HCT116 (cell line): ENCODE data around the gene BOD1L1. TPM values are rescaled to one million over a fixed set of nuclear protein-coding genes. Genes with fewer than 3 reads are reported as not detected.

Experiments
- ATAC-seq: fragments of 200-7000 bp; cut with Tn5 transposase; 2 replicates; pipeline ENCODE4 v1.9.1; 2020; ENCODE audit warnings: mild to moderate bottlenecking, moderate library complexity
- BruUV-seq: library from RNA; stranded (reverse); fragments of 400-500 nt; replicated peaks from 2 replicates; lab custom pipeline; 2021; lab: Mats Ljungman, UMichigan
- CTCF ChIA-PET: fragments of 300-600 bp; sonication (Branson Sonifier 250); formaldehyde crosslinking; loops from one replicate; lab custom pipeline; 2021; ENCODE audit warnings: antibody characterized with exemption; lab: Charles Lee
- POLR2A ChIA-PET: fragments of 300-600, 350-600 bp; sonication (Branson Sonifier 250); formaldehyde crosslinking; loops from one replicate; lab custom pipeline; 2021; ENCODE audit warnings: antibody characterized with exemption; lab: Charles Lee
- RAD21 ChIA-PET, 2 experiments: fragments of 300-600 bp; sonication (Branson Sonifier 250); formaldehyde crosslinking; loops; one replicate each; lab custom pipeline; 2023; ENCODE audit warnings: low total read pairs in 2 of 2; ENCODE audit not compliant: uncharacterized antibody in 2 of 2, unreplicated experiment in 2 of 2, low non-redundant PET in 1 of 2; lab: Charles Lee
- DNase-seq: peaks from one replicate; pipeline ENCODE4 v3.0.0-alpha.2; 2010; ENCODE audit warnings: low read depth, low spot score
- H2AFZ ChIP-seq: fragments of 200-600 bp; shearing (Covaris generic), sonication (generic); 2 replicates; pipeline ENCODE4 v1.6.1; 2017; ENCODE audit warnings: low read depth, mixed run types, mixed read lengths, antibody characterized with exemption, low read length; ENCODE audit not compliant: poor library complexity, severe bottlenecking
- H3K27ac ChIP-seq: 2 replicates; pipeline ENCODE4 v1.5.1; 2012; ENCODE audit warnings: low read depth, low read length
- H3K27me3 ChIP-seq: fragments of 200-600 bp; sonication (generic); 2 replicates; pipeline ENCODE4 v1.6.1; 2016; ENCODE audit warnings: mixed run types, low read length, mixed read lengths; ENCODE audit not compliant: insufficient read depth
- H3K36me3 ChIP-seq, 2 experiments: fragments of 200-500 bp in 1 of 2; fragments of 200-600 bp in 1 of 2; sonication (Bioruptor generic) in 1 of 2; sonication (generic) in 1 of 2; 2 replicates each; pipeline versions ENCODE4 v1.5.1 to v1.6.1; 2014 to 2016; ENCODE audit warnings: low read length in 2 of 2, inconsistent platforms in 1 of 2, mixed read lengths in 1 of 2, mixed run types in 1 of 2; ENCODE audit not compliant: insufficient read depth in 2 of 2, control insufficient read depth in 1 of 2
- H3K4me1 ChIP-seq, 2 experiments: fragments of 200-600 bp in 1 of 2; sonication (generic) in 1 of 2; 2 replicates each; pipeline versions ENCODE4 v1.5.1 to v1.6.1; 2012 to 2017; ENCODE audit warnings: low read length in 2 of 2, inconsistent platforms in 1 of 2, mild to moderate bottlenecking in 1 of 2, mixed read lengths in 1 of 2, mixed run types in 1 of 2, moderate library complexity in 1 of 2; ENCODE audit not compliant: insufficient read depth in 2 of 2, control insufficient read depth in 1 of 2
- H3K4me2 ChIP-seq: fragments of 200-600 bp; sonication (generic); 2 replicates; pipeline ENCODE4 v1.6.1; 2017; ENCODE audit warnings: mixed run types, low read length, mixed read lengths
- H3K4me3 ChIP-seq, 2 experiments: fragments of 200-600 bp in 1 of 2; sonication (generic) in 1 of 2; replicated peaks in 1 of 2; 2 replicates each; pipeline ENCODE4 v1.5.1; 2011 to 2016; ENCODE audit warnings: low read length in 2 of 2, control low read depth in 1 of 2, low read depth in 1 of 2, mild to moderate bottlenecking in 1 of 2, mixed read lengths in 1 of 2, mixed run types in 1 of 2
- H3K79me2 ChIP-seq: fragments of 200-600 bp; sonication (generic); 2 replicates; pipeline ENCODE4 v1.6.1; 2017; ENCODE audit warnings: mild to moderate bottlenecking, mixed run types, low read length, moderate library complexity, mixed read lengths; ENCODE audit not compliant: insufficient read depth
- H3K9ac ChIP-seq: fragments of 200-600 bp; sonication (generic); 2 replicates; pipeline ENCODE4 v1.6.1; 2016; ENCODE audit warnings: low read length, mixed read lengths
- H3K9me2 ChIP-seq: fragments of 200-600 bp; sonication (generic), shearing (Covaris generic); 2 replicates; pipeline ENCODE4 v1.6.1; 2017; ENCODE audit warnings: mixed run types, mild to moderate bottlenecking, moderate library complexity; ENCODE audit not compliant: insufficient read depth
- H3K9me3 ChIP-seq, 2 experiments: fragments of 200-500 bp in 1 of 2; fragments of 200-600 bp in 1 of 2; sonication (Bioruptor generic) in 1 of 2; sonication (generic) in 1 of 2; 2 replicates each; pipeline ENCODE4 v1.6.1; 2014 to 2017; ENCODE audit warnings: low read length in 2 of 2, mixed read lengths in 2 of 2, inconsistent platforms in 1 of 2, low read depth in 1 of 2, mild to moderate bottlenecking in 1 of 2, mixed run types in 1 of 2, moderate library complexity in 1 of 2; ENCODE audit not compliant: control insufficient read depth in 1 of 2, insufficient read depth in 1 of 2
- H4K20me1 ChIP-seq: fragments of 200-600 bp; sonication (generic), shearing (Covaris generic); 2 replicates; pipeline ENCODE4 v1.6.1; 2017; ENCODE audit warnings: mixed run types, mild to moderate bottlenecking, moderate library complexity; ENCODE audit not compliant: insufficient read depth
- CEBPB ChIP-seq: IDR thresholded peaks from 2 replicates; pipeline ENCODE4 v1.6.1; 2012; ENCODE audit warnings: low read depth
- CTCF ChIP-seq, 3 experiments: fragments of 200-600 bp in 1 of 3; sonication (generic) in 1 of 3; IDR thresholded peaks in 2 of 3; conservative IDR thresholded peaks in 1 of 3; 2 replicates each; pipeline ENCODE4 v1.5.1; 2012 to 2017; ENCODE audit warnings: low read depth in 2 of 3, low read length in 2 of 3, antibody characterized with exemption in 1 of 3, borderline replicate concordance in 1 of 3, control low read depth in 1 of 3, mild to moderate bottlenecking in 1 of 3, mixed read lengths in 1 of 3, mixed run types in 1 of 3, moderate library complexity in 1 of 3; ENCODE audit not compliant: insufficient read depth in 1 of 3
- ELF1 ChIP-seq: IDR thresholded peaks from 2 replicates; pipeline ENCODE4 v1.6.1; 2012; ENCODE audit warnings: low read depth, borderline replicate concordance
- EZH2phosphoT487 ChIP-seq: fragments of 200-600 bp; IDR thresholded peaks from 2 replicates; pipeline ENCODE4 v1.6.1; 2018; ENCODE audit warnings: antibody characterized with exemption, borderline replicate concordance
- RAD21 ChIP-seq: IDR thresholded peaks from 2 replicates; pipeline ENCODE4 v1.6.1; 2012; ENCODE audit warnings: low read depth, mild to moderate bottlenecking
- TCF7L2 ChIP-seq: IDR thresholded peaks from 2 replicates; pipeline ENCODE4 v1.7.0; 2011; ENCODE audit warnings: borderline replicate concordance, inconsistent platforms; ENCODE audit not compliant: insufficient read depth, insufficient read length; ENCODE audit errors: extremely low read depth
- YY1 ChIP-seq: IDR thresholded peaks from 2 replicates; pipeline ENCODE4 v1.6.1; 2011; ENCODE audit warnings: low read length, low read depth, moderate library complexity, mild to moderate bottlenecking; ENCODE audit not compliant: insufficient replicate concordance; ENCODE audit errors: extremely low read depth
- intact Hi-C: fragments of 100-400 bp; cut with micrococcal nuclease; formaldehyde crosslinking; loops from 2 replicates; pipeline ENCODE4 v1.10.0; 2022
- total RNA-seq: library from RNA; stranded (reverse); gene quantifications from one replicate; pipeline ENCODE4 v1.2.1, GENCODE V29; 2021; ENCODE audit not compliant: unreplicated experiment
- TF ChIP-seq, protein P1 (sequence below): IDR thresholded peaks from 2 replicates; pipeline ENCODE4 v1.6.1; 2012; ENCODE audit warnings: low read depth

BOD1L1 gene
- total RNA-seq, 1 experiment from 2014 or later = 22.4 TPM

DNA sequence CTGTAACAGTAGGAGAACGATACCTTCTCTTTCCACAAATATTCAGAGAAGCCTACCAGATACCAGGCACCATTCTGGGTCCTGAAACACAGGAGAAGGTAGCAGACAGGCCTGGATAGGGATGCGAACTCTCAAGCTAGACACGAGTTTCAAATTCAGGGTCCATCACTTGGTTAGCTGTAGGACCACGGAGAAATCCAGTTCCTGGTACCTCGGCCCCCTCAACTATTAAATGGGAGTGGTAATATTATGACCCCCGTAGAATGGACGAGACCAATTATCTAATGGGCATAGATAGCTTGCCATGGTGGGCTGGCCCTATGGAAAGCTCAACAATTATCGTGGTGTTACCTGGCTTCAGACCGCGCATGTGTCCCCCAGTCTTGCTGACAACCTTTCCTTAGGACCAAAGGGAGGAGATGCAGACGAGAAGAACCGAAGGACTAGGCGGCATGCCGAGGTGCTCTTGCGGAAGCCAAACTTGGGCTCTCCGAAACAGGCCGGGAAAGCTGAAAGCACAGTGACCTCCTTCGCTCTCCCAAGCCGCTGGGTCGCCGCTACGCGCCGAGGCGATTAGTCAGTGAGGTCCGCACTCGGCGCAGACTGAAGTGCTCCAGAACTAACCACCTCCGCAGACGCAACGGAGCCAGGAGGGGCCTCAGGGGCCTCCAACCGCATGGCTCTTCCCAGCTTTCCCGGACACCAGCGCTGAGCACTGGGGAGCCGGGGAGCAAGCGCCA lies 102.9 kb downstream of the BOD1L1 start:
- Histone ChIP-seq H3K27ac (no peak overlapping the region), H3K36me3 (no peaks in the 10 kb centered on the region), H3K9me3 (no peaks in the 10 kb centered on the region), H3K9me2 (no peaks in the 10 kb centered on the region), H3K4me3 (no peak overlapping the region), H3K9ac (no peak overlapping the region), H2AFZ (no peak overlapping the region), H3K79me2 (no peaks in the 10 kb centered on the region), H4K20me1 (no peaks in the 10 kb centered on the region), H3K4me1 (no peaks in the 10 kb centered on the region), H3K4me2 (no peak overlapping the region), H3K27me3 (no peaks in the 10 kb centered on the region)
- CTCF ChIA-PET = no interaction called here
- DNase-seq = no peak
- POLR2A ChIA-PET = no interaction called here
- intact Hi-C loops = no loop called here
- RAD21 ChIA-PET = no interaction called here
- BruUV-seq = no TSS peak
- no peak for TF ChIP-seq RAD21
- no peak for TF ChIP-seq CEBPB
- TF ChIP-seq YY1 = no peak
- no peak for TF ChIP-seq CTCF (IDR thresholded peaks at IDR 0.05 in 2 of 3, conservative IDR thresholded peaks at IDR 0.05 in 1 of 3; ENCODE audit: borderline replicate concordance in 1 of 3, insufficient read depth in 1 of 3, low read depth in 2 of 3, low read length in 2 of 3)
- TF ChIP-seq TCF7L2 = no peak
- no peak for TF ChIP-seq EZH2phosphoT487
- TF ChIP-seq, protein P1, sequence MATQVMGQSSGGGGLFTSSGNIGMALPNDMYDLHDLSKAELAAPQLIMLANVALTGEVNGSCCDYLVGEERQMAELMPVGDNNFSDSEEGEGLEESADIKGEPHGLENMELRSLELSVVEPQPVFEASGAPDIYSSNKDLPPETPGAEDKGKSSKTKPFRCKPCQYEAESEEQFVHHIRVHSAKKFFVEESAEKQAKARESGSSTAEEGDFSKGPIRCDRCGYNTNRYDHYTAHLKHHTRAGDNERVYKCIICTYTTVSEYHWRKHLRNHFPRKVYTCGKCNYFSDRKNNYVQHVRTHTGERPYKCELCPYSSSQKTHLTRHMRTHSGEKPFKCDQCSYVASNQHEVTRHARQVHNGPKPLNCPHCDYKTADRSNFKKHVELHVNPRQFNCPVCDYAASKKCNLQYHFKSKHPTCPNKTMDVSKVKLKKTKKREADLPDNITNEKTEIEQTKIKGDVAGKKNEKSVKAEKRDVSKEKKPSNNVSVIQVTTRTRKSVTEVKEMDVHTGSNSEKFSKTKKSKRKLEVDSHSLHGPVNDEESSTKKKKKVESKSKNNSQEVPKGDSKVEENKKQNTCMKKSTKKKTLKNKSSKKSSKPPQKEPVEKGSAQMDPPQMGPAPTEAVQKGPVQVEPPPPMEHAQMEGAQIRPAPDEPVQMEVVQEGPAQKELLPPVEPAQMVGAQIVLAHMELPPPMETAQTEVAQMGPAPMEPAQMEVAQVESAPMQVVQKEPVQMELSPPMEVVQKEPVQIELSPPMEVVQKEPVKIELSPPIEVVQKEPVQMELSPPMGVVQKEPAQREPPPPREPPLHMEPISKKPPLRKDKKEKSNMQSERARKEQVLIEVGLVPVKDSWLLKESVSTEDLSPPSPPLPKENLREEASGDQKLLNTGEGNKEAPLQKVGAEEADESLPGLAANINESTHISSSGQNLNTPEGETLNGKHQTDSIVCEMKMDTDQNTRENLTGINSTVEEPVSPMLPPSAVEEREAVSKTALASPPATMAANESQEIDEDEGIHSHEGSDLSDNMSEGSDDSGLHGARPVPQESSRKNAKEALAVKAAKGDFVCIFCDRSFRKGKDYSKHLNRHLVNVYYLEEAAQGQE = no peak
- TF ChIP-seq ELF1 = no peak
- ATAC-seq = no peak
